WI38 (cell line): ENCODE data around the gene BIRC7.

Experiments
- H3K4me3 ChIP-seq: 2 replicates; pipeline ENCODE4 v1.5.1; 2011; ENCODE audit warnings: low read depth, mild to moderate bottlenecking, control low read depth, low read length
- TF ChIP-seq, protein P1 (sequence below): IDR thresholded peaks from 2 replicates; pipeline ENCODE4 v1.5.1; 2012; ENCODE audit warnings: low read depth, mild to moderate bottlenecking, control low read depth, low read length

BIRC7 gene

GRCh38 chr20:63279931-63280330, 44.2 kb downstream of the BIRC7 start:
- H3K4me3 ChIP-seq = no peak overlapping the region
- TF ChIP-seq, protein P1, sequence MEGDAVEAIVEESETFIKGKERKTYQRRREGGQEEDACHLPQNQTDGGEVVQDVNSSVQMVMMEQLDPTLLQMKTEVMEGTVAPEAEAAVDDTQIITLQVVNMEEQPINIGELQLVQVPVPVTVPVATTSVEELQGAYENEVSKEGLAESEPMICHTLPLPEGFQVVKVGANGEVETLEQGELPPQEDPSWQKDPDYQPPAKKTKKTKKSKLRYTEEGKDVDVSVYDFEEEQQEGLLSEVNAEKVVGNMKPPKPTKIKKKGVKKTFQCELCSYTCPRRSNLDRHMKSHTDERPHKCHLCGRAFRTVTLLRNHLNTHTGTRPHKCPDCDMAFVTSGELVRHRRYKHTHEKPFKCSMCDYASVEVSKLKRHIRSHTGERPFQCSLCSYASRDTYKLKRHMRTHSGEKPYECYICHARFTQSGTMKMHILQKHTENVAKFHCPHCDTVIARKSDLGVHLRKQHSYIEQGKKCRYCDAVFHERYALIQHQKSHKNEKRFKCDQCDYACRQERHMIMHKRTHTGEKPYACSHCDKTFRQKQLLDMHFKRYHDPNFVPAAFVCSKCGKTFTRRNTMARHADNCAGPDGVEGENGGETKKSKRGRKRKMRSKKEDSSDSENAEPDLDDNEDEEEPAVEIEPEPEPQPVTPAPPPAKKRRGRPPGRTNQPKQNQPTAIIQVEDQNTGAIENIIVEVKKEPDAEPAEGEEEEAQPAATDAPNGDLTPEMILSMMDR = no peak

- H3K4me3 ChIP-seq = no peak overlapping the region
- TF ChIP-seq, protein P1 = no peak
Observed at GRCh38 chr20:63280371-63280770, 44.7 kb downstream of the BIRC7 start.

DNA sequence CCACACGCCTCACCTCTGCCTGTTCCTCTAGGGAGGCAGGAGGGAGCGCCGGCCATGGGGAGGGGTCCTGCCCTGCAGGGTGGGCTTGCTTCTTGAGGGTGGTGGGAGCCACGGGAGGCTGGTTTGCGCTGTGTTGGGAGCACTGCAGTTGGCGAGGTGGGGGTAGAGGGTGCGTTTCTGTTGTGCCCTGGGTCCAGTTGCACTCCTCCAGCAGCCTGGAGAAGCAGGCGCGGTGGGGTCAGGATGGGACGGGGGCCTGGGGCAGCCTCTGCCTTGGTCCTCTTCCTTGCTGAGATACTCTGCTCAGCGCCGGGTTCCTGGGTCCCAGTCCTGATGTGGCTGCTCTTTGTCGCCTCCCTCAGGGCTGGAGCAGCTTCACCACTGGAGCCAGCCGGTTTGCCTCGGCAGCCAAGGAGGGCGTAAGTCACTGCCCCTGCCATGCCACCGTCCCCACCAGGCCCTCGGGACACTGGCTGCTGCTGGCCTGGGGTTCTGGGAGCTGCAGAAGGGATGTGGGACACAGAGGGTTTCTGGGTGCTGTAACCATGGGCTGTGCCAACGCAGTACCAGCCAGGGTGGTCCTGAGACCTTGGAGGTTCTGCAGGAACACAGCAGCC, 45.3 kb downstream of the BIRC7 start:
- TF ChIP-seq, protein P1 = no peak
- H3K4me3 ChIP-seq = no peak overlapping the region

DNA sequence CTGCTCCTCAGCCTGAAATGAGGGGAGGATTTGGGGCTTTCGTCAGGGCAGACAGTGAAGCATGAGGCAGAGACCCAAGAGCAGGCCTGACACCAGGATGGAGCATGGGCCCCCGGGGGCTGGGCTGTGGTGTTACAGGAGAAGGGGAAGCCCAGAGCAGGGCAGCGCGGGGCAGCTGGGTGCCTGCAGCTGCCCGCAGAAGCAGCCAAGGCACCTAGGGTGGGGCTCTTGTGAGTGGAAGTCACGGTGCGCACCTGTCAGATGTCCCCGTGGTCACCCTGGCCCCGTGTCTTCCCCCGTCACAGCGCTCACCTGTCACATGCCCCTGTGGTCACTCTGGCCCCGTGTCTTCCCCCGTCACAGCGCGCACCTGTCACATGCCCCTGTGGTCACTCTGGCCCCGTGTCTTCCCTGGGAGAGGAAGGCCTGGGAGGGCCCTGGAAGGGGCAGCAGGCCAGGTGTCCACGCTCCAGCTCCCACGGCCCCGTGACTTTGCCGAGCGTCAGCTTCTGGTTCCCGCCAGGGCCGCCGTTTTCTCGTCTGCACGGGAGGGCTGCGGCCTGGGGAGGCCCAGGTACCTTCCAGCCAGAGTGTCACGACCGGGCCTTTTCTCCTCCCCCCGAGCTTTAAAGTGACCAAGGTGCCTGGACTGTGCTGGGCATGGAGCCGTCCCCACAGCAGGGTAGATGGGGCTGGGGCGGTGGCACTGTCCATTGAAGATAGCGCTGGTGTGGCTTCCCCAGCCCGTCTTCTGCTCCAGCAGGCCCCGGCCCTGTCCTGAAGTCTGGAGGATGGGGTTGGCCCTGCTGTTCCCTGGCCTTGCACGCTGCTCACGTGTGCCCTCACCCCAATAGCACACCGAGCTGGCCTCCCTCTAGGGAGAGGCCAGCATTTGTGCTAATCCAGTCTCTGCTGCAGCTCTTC, 46.3 kb downstream of the BIRC7 start:
- H3K4me3 ChIP-seq = no peak overlapping the region
- TF ChIP-seq, protein P1 = no peak

DNA sequence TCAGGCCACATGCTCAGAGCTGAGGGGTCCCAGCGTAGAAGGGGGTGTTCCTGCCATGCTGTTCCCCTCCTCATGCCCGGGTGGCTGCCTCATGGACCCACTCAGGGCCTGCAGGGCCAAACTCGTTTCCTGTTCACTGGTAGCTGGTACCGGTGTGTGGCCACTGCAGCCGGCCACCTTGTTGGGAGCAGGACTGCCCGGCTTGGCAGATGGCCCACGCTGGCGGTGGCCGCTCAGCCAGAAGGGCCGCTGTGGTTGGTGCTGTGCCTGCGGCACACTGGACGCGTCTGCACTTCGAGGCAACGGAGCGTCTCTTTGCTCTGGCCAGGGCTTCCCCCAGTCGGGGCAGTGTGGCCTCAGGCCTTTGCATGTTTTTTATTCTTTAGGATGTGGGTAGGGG, 47.2 kb downstream of the BIRC7 start:
- TF ChIP-seq, protein P1 = no peak
- H3K4me3 ChIP-seq = no peak overlapping the region

- no peak overlapping the region for H3K4me3 ChIP-seq
- TF ChIP-seq, protein P1 = no peak
Observed at GRCh38 chr20:63283397-63284082, 47.8 kb downstream of the BIRC7 start.
